Measurements from ENCODE around the gene CDO1.
A peak's percentile ranks its signal among the peaks of the same experiment; 100 is the strongest.

Gene CDO1

GRCh38 chr5:115774684-115775083, 41.8 kb downstream of the CDO1 start:
- H3K4me3 ChIP-seq (ENCODE audit: low read depth, low read length): no peak overlapping the region
- no peak for TF ChIP-seq CTCF (IDR thresholded peaks at IDR 0.05; ENCODE audit: insufficient read depth, low read depth, low read length, missing control alignments)
- no peak for DNase-seq (ENCODE audit: low read depth)

- no peak for TF ChIP-seq CTCF (IDR thresholded peaks at IDR 0.05; ENCODE audit: insufficient read depth, low read depth, low read length, missing control alignments)
- no peak overlapping the region for H3K4me3 ChIP-seq (ENCODE audit: low read depth, low read length)
- DNase-seq (ENCODE audit: low read depth): no peak
Observed at GRCh38 chr5:115772731-115773475, 43.6 kb downstream of the CDO1 start.

GRCh38 chr5:115770466-115770865, 46.0 kb downstream of the CDO1 start:
- DNase-seq (ENCODE audit: low read depth): peak; percentile 10
- peak; percentile 35 for TF ChIP-seq CTCF (IDR thresholded peaks at IDR 0.05; ENCODE audit: insufficient read depth, low read depth, low read length, missing control alignments)
- H3K4me3 ChIP-seq (ENCODE audit: low read depth, low read length): no peak overlapping the region

- TF ChIP-seq CTCF (IDR thresholded peaks at IDR 0.05; ENCODE audit: insufficient read depth, low read depth, low read length, missing control alignments): no peak
- peak; percentile 5 for DNase-seq (ENCODE audit: low read depth)
- H3K4me3 ChIP-seq (ENCODE audit: low read depth, low read length): no peak overlapping the region
Observed at GRCh38 chr5:115767424-115767823, 49.0 kb downstream of the CDO1 start.

- H3K4me3 ChIP-seq (ENCODE audit: low read depth, low read length): no peak overlapping the region
- TF ChIP-seq CTCF (IDR thresholded peaks at IDR 0.05; ENCODE audit: insufficient read depth, low read depth, low read length, missing control alignments): no peak
- DNase-seq (ENCODE audit: low read depth): no peak
Observed at GRCh38 chr5:115766608-115767007, 49.9 kb downstream of the CDO1 start.

GRCh38 chr5:115758356-115758755, 58.1 kb downstream of the CDO1 start:
- no peak for TF ChIP-seq CTCF (IDR thresholded peaks at IDR 0.05; ENCODE audit: insufficient read depth, low read depth, low read length, missing control alignments)

GRCh38 chr5:115755675-115756074, 60.8 kb downstream of the CDO1 start:
- TF ChIP-seq CTCF (IDR thresholded peaks at IDR 0.05; ENCODE audit: insufficient read depth, low read depth, low read length, missing control alignments): no peak
- DNase-seq (ENCODE audit: low read depth): no peak
- H3K4me3 ChIP-seq (ENCODE audit: low read depth, low read length): no peak overlapping the region

More at GRCh38 chr5:115758356-115758755, 58.1 kb downstream of the CDO1 start:
- peak; percentile 16 for DNase-seq (ENCODE audit: low read depth)
- H3K4me3 ChIP-seq (ENCODE audit: low read depth, low read length): no peak overlapping the region
